Activated T-cell treated with anti-CD3 and anti-CD28 coated beads, Interleukin-2, amount 50 U/mL, for 1 hour (primary cell): ENCODE measurements around the gene RNF7.
"Not testable (repeated sequence)": the region's sequence is repeated elsewhere in the genome, so short reads cannot be mapped to it uniquely, and the experiment has no call there.

Experiments
- DNase-seq: peaks from one replicate; pipeline ENCODE4 v3.0.0-alpha.2; 2020

RNF7 gene

DNA sequence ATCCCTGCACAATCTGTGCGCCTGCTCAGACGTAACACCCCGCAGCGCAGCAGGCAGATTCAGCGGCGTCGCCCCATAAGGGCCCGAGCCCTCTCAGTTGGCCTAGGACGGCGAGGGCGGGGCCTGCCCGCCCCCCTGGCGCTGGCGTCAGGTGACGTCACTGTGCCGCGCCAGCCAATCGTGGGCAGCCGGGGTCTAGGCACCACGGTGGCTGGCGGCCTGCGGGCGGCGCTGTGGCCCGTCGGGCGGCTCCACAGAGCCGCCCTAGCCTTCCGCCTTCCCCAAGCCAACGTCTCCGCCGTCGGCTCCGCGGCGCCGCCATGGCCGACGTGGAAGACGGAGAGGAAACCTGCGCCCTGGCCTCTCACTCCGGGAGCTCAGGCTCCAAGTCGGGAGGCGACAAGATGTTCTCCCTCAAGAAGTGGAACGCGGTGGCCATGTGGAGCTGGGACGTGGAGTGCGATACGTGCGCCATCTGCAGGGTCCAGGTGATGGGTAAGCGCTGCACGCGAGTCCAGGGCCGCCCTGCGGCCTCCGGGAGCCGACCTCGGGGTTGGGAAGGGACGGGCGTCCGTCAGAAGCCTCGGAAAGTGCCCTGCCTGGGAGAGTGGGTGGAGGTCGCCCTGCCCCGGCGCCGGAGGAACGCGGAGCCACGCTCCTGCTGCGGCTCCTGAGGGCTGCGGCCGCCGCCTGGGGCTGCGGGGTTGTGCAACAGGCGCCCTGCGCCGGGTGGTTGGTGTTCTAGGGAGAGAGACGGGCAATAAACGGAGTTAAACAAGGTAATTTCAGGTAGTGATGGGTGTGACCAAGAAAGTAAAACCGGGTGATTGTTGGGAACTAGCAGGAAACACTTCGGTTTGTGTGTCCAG, at the start of gene RNF7:
RNF7 (plus strand) TSS at position 277 of the 869 bp plus-strand sequence; CDS start at position 321, 44 bp downstream.
- peak; percentile 99 for DNase-seq

DNA sequence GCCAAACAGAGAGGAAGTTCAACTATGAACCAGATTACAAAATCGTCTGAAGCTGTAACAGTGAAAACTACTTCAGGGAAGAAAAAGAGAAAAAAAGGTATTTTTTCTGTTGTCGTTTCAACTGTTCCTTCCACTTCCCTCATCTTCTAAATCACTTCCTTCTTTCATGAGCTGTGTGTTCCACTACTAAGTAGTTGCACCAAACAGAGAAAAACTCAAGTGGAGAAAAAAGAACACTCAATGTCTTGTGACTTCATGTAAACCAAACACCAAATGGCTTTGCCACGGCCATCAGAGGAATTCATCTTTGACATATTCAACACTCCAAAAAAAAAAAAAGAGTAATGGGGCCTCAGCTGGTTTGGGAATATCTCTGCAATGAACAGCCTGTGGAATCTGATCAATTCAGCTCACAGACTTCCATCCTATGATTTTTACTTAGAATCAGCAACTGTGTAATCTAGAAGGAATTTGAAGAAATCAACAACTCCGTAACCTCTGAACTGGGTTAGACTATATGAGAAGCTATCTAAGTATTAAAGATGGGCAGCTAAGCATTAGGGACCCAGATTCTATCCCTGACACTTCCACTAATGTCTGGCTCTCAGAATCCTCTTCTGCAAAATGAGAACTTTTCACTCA, 47.5 kb upstream of the RNF7 start:
- DNase-seq: no peak

DNA sequence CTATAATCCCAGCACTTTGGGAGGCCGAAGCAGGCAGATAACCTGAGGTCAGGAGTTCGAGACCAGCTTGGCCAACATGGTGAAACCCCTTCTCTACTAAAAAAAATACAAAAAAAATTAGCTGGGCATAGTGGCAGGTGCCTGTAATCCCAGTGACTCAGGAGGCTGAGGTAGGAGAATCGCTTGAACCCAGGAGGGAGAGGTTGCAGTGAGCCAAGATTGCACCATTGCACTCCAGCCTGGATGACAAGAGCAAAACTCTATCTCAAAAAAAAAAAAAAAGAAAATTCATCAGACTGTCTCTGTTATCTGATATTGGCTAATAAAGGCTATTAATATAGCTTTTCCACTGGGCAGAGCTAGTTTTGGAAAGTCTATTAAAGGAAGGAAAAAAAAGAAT, 46.6 kb upstream of the RNF7 start:
- not testable (repeated sequence) for DNase-seq

DNA sequence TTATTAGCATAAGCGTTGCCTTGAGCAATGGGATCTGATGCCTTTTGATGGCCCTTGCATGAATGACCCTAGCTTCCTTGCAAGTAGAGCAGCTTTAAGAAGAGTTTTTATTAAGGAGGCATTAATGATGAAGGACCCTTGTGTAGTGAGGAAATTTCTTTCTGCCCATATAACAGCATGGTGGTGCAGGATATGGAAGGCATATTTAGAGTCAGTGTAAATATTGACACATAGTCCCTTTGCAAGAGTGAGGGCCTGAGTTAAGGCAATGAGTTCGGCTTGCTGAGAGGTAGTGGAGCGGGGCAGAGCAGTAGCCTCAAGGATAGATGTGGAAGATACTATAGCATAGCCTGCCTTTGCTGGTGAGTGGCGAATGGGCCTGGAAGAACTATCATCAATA, 45.1 kb upstream of the RNF7 start:
- not testable (repeated sequence) for DNase-seq

DNA sequence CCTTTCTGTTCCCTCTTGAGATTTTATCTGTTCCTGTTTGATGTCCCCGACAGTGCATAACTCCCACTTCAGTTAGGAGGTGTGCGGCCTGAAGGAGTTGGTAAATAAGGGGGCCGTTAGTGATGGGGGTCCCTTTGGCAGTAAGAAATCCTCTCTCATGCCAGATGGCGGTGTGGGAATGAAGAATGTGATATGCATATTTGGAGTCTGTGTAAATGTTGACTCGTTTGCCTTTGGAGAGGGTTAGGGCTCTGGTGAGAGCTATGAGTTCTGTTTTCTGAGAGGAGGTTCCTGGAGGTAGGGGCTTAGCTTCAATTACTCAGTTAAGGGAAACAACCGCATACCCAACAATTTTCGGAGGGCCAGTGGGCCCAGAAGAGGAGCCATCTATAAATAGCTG, 38.8 kb upstream of the RNF7 start:
- DNase-seq: no peak

DNA sequence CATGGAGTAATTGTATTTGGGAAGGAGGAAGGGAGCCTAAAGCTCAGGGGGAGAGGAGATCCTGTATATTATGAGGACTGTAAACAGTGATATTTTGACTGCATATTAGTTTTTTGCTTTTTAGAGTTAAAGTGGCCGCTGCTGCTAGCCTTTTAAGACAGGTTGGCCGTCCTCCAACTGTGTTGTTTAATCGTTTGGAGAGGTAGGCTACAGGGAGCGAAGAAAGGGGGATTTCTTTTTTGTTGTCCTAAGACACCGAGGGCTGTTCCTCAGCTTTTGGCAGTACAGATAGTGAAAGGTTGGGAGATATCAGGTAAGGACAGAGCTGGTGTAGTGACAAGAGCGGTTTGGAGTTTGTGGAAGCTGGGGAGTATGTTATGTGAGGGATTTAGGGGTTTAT, 38.2 kb upstream of the RNF7 start:
- DNase-seq: no peak

DNA sequence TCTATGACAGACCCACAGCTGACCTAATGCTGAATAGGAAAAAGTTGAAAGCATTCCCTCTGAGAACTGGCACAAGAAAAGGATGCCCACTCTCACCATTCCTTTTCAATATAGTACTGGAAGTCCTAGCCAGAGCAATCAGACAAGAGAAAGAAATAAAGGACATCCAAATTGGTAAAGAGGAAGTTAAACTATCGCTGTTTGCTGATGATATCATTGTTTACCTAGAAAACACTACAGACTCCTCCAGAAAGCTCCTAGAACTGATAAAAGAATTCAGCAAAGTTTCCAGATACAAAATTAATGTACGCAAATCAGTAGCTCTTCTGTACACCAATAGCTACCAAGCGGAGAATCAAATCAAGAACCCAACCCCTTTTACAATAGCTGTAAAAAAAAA, 34.7 kb upstream of the RNF7 start:
- DNase-seq: not testable (repeated sequence)

DNA sequence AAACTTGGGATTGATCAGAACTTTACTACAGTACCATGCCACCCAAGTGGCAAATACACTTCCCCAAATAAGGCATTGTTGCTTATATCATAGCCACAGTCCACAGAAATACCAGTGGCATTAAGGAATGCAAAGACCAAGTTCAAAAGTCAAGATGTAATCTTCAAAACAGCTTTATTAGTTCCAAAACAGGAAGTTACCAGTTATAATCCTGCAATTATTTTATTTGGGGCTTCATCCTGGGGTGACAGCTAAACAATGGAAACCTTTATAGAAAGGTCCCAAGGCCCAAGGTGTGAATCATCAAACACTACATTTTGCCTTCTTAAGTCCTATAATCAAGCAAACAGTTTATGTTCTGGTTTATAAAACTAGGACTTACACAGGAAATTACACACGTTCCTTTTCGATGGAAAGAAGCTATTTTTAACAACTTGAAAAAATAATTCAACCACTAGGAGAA, 30.3 kb upstream of the RNF7 start:
- DNase-seq: no peak

DNA sequence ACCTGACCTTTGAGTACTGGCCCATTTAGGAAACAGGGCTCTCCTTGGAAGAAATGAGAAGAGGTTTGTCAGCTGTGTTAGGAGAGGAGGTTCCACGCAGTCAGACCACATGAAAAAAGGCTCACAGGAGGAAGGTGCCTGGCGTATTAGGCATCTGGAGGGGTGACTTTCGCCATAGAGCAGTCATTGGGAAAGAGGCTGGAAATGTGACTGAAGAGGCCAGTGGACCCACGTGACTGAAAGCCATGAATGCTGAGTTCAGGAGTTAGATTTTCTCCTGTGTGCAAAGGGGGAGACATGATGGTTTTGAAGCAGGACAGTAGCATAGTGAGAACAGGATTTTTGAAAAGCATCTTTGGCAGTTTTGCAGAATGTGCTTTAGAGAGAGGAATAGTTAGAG, 29.7 kb upstream of the RNF7 start:
- DNase-seq: no peak

DNA sequence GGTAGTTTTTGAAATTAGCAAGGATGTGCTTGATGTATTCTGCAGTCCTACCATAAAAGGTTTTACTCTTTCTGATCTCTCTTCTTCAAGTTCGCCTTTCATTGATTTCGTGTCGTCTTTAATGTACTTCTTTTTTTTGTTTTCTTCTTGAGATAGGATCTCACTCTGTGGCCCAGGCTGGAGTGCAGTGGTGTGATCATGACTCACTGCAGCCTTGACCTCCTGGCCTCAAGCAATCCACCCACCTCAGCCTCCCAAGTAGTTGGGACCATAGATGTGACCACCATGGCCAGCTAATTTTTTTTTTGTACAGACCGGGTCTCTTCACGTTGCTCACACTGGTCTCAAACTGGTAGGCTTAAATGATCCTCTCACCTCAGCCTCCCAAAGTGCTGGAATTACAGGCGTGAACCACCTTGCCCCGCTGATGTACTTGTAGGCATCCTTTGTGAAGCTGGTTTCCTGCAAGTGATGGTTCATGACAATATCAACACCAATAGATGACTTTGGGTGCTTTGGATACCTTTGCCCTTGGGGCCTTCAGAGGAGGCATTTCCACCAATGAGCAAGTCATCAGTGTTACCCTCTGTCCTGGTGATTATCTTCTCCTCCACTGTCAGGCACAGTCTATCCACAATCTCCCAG, 28.9 kb upstream of the RNF7 start:
- no peak for DNase-seq

DNA sequence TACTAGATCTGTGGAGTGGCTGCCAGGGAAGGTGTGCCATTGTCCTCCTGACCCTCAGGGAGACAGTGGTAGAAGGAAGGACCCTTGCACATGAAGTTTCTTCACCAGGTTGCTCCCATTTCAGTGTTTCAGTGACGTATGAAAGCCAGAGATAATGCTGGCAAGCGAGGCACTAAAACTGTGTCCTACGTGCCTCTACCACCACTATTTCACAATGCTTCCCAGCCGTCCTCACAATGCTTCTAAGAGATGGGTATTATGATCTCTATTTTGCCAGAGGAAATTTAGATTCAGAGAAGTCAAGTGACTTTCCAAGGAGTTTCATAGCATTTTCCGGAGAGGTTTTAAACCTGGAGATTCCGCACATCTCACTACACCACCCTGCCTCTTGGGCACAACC, 28.0 kb upstream of the RNF7 start:
- DNase-seq: no peak

DNA sequence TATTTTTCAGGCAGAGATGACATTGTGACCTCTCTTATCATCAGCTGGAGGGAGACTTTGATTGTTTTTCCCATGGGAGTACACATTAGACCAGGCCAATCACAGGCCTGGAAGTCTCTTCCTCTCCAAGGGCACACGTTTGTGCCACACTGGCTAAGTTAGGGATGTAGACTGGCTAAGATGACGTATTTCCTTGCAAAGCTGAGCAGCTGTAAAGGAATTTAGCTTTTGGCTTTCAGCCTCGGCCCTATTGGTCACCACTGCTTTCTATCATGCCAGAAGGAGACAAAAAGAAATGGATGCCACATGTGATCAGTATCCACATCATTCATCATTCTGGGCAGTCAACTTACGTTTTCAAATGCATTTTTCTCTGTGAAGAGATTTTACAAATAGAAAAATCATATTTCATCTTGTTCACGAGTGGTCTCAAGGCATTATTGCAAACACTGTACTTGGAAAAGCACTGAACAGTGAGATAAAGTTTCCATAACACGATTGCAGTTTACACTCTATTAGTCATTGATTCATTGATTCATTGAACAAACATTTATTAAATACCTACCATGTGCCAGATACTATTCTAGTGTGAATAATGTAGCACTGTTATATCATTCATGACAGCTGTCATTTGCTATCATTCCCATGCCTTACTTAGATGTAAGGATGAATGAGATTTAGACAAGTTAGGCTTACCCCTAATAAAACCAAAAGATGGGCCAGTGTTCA, 27.0 kb upstream of the RNF7 start:
- DNase-seq: no peak

DNA sequence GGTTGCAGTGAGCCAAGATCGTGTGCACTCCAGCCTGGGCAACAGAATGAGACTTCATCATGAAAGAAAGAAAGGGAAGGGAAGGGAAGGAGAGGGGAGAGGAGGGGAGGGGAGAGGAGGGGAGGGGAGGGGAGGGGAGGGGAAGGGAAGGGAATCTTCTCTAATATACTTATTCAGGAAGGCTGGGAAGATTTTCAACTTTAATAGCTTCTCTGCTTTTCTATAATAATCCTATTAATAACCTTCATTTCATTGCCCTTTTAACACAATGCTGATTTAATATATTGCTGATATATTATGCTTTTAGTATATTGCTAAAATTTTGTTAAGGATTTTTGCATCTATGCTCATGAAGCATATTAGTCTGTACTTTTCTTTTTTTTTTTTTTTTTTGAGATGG, 23.4 kb upstream of the RNF7 start:
- no peak for DNase-seq

DNA sequence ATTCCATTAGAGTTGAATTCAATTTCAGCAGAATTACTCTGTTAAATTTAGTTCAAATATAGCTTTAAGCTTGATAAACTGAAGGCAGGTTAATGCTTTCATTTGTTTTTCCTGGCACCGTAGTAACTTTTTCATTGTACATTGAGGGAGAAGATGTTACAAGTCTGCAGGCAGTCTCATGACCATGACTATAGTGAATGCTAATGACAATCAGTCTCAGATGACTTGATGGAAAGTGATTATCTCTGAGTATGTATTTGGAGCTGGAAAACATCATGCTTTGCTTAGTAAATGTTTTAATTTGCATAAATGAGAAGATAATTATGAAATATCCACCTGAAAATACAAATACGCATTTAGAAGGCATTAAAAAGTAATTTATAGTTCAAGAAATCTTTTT, 16.0 kb upstream of the RNF7 start:
- no peak for DNase-seq

DNA sequence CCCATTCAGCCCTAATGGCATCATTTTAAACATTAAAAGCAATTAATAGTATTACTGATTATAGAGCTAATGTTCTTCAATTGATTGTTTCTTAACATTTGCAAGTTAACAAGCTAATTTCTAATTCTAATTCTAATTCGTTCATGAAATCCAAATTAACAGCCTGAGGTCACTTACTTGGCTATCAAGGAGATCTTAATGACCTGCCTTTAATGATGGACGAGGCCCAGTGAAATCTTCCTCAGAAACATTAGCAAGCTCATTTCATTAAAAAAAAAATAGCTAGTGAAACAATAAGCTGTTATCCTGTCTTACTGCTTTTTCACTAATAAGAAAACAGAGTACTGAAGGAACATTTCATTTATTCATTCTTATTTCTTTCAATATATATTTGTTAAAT, 15.4 kb upstream of the RNF7 start:
- DNase-seq: no peak

DNA sequence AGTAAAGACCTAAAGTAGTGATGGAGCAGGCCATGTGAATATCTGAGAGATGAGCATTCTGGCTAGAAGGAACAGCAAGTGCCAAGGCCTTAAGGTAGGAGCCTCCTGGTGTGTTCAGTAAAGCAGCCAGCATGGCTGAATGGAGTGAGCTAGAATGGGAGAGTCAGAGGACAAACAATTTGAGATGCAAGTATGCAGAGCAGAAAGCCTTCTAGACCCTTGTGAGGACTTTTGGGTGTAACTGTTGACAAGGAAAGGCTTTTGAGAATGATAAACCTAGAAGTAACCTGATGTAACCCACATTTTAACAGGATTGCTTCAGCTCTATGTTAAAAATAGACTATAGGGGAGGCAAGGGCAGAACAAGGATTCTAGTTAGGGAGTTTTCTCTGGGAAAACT, 14.8 kb upstream of the RNF7 start:
- no peak for DNase-seq

DNA sequence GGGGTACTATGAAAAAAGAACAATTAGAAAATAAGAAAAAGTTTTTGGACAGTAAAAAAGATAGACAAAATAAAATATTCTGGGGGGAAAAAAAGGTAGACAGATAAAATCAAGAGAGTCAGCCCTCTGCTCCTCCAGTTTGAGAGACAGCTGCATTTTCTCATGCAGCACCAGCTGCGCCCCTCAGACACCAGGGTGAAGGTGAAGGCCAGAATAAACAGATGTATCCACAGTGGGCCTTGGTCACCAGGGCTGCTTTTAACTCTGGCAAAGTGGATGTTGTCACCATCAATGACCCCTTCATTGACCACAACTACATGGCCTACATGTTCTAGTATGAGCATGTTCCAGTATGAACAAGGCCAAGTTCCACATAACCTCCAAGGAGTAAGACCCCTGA, 13.9 kb upstream of the RNF7 start:
- no peak for DNase-seq

DNA sequence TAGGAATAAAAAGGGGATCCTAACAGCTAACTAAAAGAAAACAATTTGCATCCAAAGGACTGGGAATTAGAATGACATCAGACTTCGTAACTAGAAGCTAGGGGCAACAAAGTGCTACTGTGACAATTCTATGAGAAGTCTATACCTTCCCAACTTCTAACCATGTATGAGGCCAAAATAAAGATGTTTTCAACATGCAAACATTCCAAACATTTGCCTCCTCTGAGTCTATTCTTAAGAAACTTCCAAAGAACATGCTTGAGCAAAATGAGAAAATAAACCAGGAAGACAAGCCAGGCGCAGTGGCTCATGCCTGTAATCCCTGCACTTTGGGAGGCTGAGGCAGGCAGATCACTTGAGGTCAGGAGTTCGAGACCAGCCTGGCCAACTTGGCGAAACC, 13.1 kb upstream of the RNF7 start:
- no peak for DNase-seq

DNA sequence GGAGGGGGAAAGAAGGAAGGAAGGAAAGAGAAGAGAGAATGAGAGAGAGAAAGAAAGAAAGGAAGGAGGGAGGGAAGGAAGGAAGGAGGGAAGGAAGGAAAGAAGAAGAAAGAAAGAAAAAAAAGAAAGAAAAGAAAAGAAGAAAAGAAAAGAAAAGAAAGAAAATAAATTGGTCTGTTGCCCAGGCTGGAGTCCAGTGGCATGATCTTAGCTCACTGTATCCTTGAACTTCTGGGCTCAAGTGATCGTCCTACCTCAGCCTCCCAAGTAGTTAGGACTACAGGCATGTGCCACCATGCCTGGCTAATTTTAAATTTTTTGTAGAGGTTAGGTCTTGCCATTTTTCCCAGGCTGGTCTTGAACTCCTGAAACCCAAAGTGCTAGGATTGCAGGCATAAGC, 11.6 kb upstream of the RNF7 start:
- no peak for DNase-seq

DNA sequence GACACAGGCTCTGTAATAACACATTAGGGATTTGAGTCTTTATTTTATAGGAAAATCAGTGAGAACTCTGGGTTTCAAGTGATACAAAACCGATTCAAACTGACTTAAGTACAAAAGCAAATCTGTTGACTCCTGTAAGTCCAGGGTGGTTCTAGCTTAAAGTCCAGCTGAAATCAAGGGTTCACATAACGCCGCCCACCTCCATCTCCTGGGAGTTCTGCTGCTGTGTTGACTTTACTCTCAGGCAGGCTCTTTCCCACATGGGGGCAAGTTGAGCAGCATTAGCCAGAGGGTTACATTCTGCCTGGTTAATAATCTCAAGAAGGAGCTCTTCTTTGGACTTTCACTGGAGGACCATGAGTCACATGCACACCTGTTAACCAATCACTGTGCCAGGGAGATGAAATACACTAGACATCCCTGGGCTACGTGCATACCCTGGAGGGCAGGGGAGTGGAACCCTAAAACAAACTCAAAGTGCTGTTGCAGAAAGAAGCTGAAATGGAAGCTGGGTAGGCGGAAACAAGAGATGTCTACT, 9.7 kb upstream of the RNF7 start:
- DNase-seq: no peak

DNA sequence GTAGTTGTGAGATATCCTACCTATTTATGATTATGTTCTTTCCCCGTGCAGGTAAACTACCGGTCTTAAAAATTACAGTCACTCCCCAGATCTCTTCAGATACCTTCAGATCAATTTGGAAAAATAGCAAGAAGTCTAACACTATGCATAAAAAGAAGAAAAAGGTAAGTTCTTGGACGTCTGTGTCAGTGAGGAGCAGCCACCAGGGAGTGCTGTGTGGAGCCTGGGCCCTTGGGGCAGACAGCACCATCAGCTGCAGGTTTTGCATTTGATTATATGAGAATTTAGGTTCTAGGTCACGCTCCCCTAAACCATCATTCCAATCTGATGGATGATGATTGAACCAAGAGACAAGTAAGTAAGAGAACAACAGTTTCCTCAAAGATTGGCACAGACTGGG, 8.9 kb upstream of the RNF7 start:
- DNase-seq: no peak

DNA sequence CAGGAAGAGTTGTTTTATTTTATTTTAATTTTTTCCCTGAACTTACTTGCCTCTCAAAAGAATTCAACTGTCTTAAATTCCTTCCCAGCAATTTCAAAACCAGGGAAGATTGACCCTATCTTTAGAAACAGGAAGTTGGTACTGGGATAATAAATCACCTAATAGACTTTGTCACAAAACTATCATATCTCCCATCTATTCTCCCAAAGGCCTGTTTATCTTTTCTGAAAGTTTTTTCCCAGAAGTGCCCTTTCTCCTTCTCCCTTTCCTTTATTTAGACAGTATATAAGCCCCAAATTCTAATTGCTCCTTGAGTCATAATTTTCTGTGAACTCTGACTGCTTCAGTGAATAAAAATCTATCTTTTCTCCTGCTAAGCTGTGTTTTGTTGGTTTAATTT, 2.9 kb upstream of the RNF7 start:
- DNase-seq: no peak
